ENCODE data around the gene PIP5KL1. TPM values are rescaled to one million over a fixed set of nuclear protein-coding genes. Genes with fewer than 3 reads are reported as not detected.

Gene PIP5KL1
- total RNA-seq, 3 donors from 2014 or later (not counting 1 experiment from before 2014, with no cell fraction given): 0.52 to 1.4 (median 0.97) TPM

GRCh38 chr9:127976498-127976897, 45.9 kb upstream of the PIP5KL1 start:
- H3K4me1 ChIP-seq (ENCODE audit: control insufficient read depth, insufficient read depth, low read length): peaks cover 92% of the 10 kb centered on the region
- Mint-ChIP-seq H3K9me3 (no peaks in the 10 kb centered on the region), H3K4me3 (no peak overlapping the region), H3K4me1 (peaks cover 15 to 35% of the 10 kb centered on the region in 2 donors), H3K36me3 (no peaks in the 10 kb centered on the region), H3K27ac (no peak overlapping the region), H3K27me3 (ENCODE audit: low read depth in 2 of 2) (no peaks in the 10 kb centered on the region)
- H3K27me3 ChIP-seq (ENCODE audit: control insufficient read depth, insufficient read depth, low read length): no peaks in the 10 kb centered on the region
- DNase-seq: peak in 1 of 2 donors; percentile 78
- H3K4me3 ChIP-seq (ENCODE audit: low read length): no peak overlapping the region
- H3K9me3 ChIP-seq (ENCODE audit: control insufficient read depth, insufficient read depth, low read length): no peaks in the 10 kb centered on the region
- peak overlapping the region; percentile 28 for H3K27ac ChIP-seq (ENCODE audit: low read length)
- no peak for TF ChIP-seq CTCF (IDR thresholded peaks at IDR 0.05)
- 81% methylated on average over 4 of the region's 6 CpGs for WGBS (ENCODE audit: insufficient coverage)
- peaks cover 2% of the 10 kb centered on the region for H3K36me3 ChIP-seq (ENCODE audit: control insufficient read depth, insufficient read depth, low read length)
- intact Hi-C loops (cut with micrococcal nuclease): no loop called here
- no peak for ATAC-seq

- peak in 1 of 2 donors; percentile 36 for DNase-seq
- no peak for ATAC-seq
- no peaks in the 10 kb centered on the region for H3K36me3 Mint-ChIP-seq
- Histone ChIP-seq H3K27ac (ENCODE audit: low read length) (peak overlapping the region; percentile 8), H3K36me3 (ENCODE audit: control insufficient read depth, insufficient read depth, low read length) (peaks cover 2% of the 10 kb centered on the region), H3K27me3 (ENCODE audit: control insufficient read depth, insufficient read depth, low read length) (no peaks in the 10 kb centered on the region), H3K9me3 (ENCODE audit: control insufficient read depth, insufficient read depth, low read length) (no peaks in the 10 kb centered on the region), H3K4me1 (ENCODE audit: control insufficient read depth, insufficient read depth, low read length) (peaks cover 96% of the 10 kb centered on the region), H3K4me3 (ENCODE audit: low read length) (no peak overlapping the region)
- 87% methylated on average over 10 of the region's 10 CpGs for WGBS (ENCODE audit: insufficient coverage)
- peak overlapping the region; percentile 9 for H3K4me3 Mint-ChIP-seq
- H3K27me3 Mint-ChIP-seq (ENCODE audit: low read depth in 2 of 2): no peaks in the 10 kb centered on the region
- intact Hi-C loops (cut with micrococcal nuclease): no loop called here
- no peaks in the 10 kb centered on the region for H3K9me3 Mint-ChIP-seq
- H3K4me1 Mint-ChIP-seq: peaks cover 21 to 38% of the 10 kb centered on the region in 2 donors
- no peak overlapping the region for H3K27ac Mint-ChIP-seq
- no peak for TF ChIP-seq CTCF (IDR thresholded peaks at IDR 0.05)
Observed at GRCh38 chr9:127975376-127976315, 45.1 kb upstream of the PIP5KL1 start.

GRCh38 chr9:127974769-127975261, 44.2 kb upstream of the PIP5KL1 start:
- Histone ChIP-seq H3K4me3 (ENCODE audit: low read length) (no peak overlapping the region), H3K27me3 (ENCODE audit: control insufficient read depth, insufficient read depth, low read length) (no peaks in the 10 kb centered on the region), H3K9me3 (ENCODE audit: control insufficient read depth, insufficient read depth, low read length) (no peaks in the 10 kb centered on the region), H3K36me3 (ENCODE audit: control insufficient read depth, insufficient read depth, low read length) (peaks cover 2% of the 10 kb centered on the region), H3K4me1 (ENCODE audit: control insufficient read depth, insufficient read depth, low read length) (peaks cover 100% of the 10 kb centered on the region), H3K27ac (ENCODE audit: low read length) (no peak overlapping the region)
- DNase-seq: no peak
- Mint-ChIP-seq H3K27me3 (ENCODE audit: low read depth in 2 of 2) (no peaks in the 10 kb centered on the region), H3K9me3 (no peaks in the 10 kb centered on the region), H3K27ac (no peak overlapping the region), H3K36me3 (no peaks in the 10 kb centered on the region), H3K4me3 (no peak overlapping the region), H3K4me1 (peaks cover 21 to 42% of the 10 kb centered on the region in 2 donors)
- no peak for TF ChIP-seq CTCF (IDR thresholded peaks at IDR 0.05)
- no peak for ATAC-seq
- intact Hi-C loops (cut with micrococcal nuclease): no loop called here
- WGBS (ENCODE audit: insufficient coverage): 89% methylated on average over 9 of the region's 10 CpGs
